AG08396 (cell line): ENCODE measurements around the gene VTI1A.

ENCODE experiments used
- DNase-seq: peaks from one replicate; pipeline ENCODE4 v3.0.0; 2012; ENCODE audit warnings: low spot score, mixed read lengths

Gene VTI1A

GRCh38 chr10:112679392-112679791, 232.4 kb downstream of the VTI1A start:
- no peak for DNase-seq

- no peak for DNase-seq
Observed at GRCh38 chr10:112680586-112680985, 233.6 kb downstream of the VTI1A start.

DNA sequence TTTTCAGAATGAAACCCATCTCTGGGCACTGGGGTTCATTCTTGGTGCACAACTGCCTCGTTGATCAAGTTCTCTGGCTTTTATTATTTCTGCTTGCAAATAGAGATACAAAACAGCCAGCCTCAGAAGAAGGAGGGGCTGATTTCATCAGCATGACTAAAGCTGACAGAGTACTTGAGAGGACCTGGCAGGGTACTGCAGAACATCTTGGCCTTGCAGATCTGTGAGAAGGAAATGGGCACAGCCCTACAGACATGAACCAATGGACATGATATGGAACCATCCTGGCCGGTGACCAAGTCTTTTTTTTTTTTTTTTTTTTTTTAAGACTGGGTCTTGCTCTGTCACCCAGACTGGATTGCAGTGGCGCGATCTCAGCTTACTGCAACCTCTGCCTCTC, 240.6 kb downstream of the VTI1A start:
- DNase-seq, result peak; percentile 23

DNA sequence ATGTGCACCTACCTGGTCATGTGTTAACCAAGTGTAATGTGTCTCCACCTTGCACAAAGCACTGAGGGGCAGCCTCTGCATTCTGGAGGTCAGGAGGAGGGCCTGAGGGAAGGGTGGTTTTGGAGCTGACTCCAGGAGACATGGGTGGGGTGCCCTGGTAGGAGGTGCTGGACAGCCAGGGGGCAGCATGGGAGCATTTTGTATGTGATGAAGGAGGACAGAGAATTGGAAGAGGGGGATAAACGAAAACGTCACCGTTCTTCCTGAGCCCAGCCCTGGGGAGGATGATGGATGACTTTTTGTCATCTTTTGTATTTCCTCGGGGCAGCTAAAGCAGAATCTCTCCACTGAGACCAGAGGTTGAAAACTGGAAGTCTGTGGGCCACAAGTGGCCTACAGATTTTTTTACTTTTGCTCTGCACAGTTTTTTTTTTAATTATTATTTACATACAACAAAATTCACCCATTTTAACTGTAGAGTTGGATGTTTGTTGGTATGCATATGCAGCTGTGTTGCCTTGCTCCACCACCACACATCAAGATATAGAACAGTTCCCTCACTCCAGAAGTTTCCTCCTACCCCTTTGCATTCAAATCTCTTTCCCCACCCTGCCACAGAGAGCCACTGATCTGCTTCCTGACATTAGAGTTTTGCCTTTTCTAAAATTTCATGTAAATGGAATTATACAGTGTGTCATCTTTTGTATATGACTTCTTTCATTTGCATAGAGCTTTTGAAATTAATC, 242.5 kb downstream of the VTI1A start:
- DNase-seq, result peak; percentile 20

- no peak for DNase-seq
Observed at GRCh38 chr10:112695539-112695938, 248.5 kb downstream of the VTI1A start.

GRCh38 chr10:112696592-112696991, 249.6 kb downstream of the VTI1A start:
- DNase-seq, result no peak

DNA sequence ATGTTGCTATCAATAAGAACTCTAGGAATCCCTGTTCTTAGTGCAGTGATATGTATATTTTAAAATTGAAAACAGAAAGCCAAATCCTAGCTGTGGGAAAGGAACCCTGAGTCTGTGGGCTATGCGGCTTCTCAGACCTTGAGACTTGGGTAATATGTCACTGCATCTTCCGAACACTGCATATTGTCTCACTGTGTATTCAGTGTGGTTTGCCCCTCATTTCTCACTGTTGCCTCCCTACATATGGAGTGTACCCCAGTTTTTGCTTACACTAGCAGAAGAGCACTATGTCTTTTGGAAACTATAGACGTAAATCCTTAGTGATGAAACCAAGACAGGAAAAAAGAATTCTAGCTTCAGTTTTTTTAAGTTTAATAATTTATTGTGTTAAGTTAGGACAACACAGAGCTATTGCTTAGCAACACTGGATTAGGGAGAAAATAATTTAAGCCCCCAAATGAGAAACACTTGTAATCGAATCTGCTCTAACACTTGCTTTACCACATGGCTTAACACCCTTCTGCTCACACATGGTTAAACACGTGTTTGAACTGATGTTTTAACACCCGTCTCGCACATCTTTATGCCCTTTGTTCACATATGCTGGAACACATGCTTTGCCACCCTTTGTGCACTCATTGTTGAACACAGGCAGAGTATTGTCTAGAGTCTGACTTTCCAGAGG, 251.3 kb downstream of the VTI1A start:
- no peak for DNase-seq

GRCh38 chr10:112698818-112699164, 251.8 kb downstream of the VTI1A start:
- DNase-seq, result no peak

GRCh38 chr10:112700215-112700671, 253.2 kb downstream of the VTI1A start:
- no peak for DNase-seq

GRCh38 chr10:112701211-112701877, 254.3 kb downstream of the VTI1A start:
- DNase-seq, result no peak

DNA sequence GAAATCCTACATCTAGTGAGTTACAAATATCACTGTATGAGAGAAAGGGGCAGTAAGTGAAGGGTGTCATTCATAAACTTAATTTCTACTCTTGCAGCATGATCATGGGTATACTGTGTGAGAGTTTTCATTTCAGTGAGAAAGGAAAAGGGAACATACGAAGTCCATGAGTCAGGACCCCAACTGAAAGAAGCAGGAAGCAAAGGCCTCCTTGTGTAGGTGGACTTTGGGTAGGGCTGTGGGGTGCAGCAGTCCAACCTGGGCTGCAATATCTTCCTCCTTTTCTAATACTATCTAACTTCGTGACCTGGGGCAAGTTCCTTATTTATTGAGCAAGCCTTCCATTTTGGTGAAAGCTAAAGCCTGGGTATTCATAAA, 254.9 kb downstream of the VTI1A start:
- DNase-seq, result no peak

DNA sequence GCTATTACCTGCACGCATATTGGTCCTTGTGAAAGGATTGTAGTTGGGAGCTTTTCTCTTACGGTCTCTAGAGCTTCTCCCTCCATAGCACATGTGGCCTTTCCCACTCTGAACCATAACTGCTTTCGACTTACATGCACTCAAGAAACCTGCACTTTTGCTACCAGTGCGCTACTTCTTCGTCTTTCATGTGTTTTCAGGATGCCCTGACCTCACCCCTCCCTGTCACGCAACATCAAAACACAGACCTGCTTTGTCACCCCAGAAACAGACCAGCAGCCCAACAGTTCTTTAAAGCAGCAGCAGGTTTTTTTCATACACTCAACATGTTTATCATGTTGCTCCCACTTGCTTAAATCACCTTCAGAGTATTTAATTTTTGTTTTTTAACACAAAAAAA, 259.6 kb downstream of the VTI1A start:
- no peak for DNase-seq

DNA sequence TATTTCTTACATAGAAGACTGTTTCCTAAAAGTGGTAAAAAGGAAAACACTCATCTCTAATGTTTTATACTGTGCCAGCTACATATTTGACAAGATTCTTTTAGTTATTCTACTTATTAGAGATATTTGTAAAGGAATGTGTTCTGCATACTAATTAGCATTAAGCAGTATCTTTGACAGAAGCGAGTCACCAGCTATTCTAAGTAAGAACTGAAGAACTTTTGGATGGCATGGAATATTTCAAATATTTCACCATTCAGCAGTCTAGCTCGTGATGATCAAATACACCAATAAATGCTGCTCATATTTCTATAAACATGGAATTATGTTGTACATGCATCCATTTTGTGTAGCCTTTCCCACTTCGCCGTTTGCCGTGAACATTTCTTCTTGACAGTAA, 261.4 kb downstream of the VTI1A start:
- no peak for DNase-seq

DNA sequence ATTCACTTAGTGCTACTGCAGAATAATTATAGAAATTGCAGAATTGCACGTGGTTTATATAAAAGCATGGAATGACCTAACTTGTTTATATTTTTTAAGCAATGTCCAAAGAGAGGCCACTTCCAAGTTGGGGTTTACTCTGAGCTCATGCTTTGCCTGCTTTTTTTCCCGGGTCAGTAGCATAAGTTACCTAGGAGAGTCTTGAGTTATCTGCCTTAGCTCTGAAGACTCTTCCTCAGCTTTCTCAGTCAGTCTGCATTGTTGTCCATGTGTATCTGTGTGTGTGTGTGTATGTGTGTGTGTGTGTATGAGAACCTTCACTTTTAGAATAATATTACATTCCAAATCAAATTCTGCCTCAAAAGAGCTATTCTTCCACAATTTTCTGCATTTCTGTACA, 263.5 kb downstream of the VTI1A start:
- no peak for DNase-seq

- DNase-seq, result peak; percentile 60
Observed at GRCh38 chr10:112711366-112711765, 264.4 kb downstream of the VTI1A start.

DNA sequence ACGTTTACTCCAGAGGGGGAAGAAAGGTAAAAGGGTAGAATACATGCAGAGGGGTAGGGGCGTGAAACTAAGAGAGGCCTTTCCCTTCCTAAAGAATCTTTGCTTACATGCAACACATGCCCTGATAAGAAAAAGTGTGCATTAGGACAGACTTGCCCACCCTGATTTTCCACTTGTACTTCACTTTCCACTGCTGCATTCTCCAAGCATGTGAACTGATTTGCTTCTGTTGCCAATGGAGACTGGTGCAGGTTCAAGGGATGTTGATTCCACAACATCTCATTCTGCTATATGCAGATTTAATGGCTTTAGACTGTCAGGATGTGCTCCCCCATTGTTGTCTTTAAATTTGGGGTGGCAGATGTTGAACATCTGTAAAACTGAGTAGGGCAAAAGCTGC, 265.5 kb downstream of the VTI1A start:
- no peak for DNase-seq

DNA sequence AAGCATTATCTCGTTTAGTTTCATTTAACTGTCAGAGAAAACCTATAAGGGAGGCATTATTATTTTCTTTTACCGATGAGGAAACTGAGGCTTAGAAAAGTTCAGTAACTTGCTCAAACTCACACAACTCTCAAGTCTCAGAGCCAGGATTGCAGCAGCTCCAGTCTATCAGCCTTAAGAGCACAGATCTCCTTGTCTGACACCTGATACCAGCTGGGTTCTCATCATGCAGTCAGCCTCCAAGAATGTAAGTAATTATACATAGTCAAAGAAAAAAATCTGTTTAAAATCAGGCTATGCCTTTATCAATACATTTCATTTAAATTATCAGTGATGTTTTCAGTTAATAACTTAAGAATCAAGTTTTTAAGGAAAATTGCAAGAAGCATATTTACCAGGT, 266.4 kb downstream of the VTI1A start:
- DNase-seq, result peak; percentile 20

GRCh38 chr10:112715581-112715980, 268.6 kb downstream of the VTI1A start:
- no peak for DNase-seq

DNA sequence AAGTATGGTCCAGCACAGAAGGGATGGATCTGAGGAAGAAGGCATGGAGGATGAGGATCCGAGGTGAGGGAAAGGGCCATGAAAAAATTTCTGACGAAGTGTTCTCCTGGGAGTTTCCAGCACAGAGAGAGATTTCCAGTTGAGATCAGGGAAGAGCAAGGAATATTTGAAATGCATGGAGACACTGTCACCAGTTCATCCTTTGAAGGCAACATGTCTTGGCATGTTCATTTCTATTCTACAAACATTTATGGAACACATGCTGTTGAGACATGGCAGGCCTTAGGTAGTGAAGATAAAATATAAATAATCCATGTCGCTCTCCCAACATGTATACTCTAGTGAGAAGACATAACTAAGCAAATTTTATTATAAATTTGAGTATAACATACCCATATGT, 269.1 kb downstream of the VTI1A start:
- no peak for DNase-seq

GRCh38 chr10:112716924-112717413, 270.0 kb downstream of the VTI1A start:
- DNase-seq, result peak; percentile 33

GRCh38 chr10:112720178-112720577, 273.2 kb downstream of the VTI1A start:
- no peak for DNase-seq

DNA sequence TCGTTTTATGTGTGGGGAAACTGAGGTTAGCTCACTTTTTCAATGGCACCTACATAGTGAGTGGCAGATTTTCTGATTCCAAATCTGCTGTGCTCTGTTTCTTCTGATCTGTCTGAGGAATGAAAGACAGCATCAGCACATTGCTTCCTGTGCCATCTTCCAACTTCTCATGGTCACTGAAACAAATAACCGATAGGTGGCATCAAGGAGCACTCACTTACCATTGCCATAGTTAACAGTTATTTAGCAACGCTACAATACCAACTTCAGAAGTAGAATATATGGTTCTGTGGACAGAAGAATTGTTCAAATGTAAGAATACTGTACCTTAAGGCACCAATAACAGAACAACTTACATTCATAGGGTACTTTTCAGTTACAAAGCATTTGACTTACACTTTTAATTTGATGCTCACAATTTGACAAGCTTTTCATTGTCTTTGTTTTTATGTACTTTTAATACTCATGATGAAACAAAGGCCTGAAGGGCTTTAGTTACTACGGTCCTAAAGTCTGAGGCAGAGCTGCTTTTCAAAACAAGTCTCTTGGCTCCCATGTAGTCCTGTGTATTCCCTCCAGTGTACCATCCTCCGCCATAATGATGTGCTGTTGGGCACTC, 274.2 kb downstream of the VTI1A start:
- peak; percentile 32 for DNase-seq

DNA sequence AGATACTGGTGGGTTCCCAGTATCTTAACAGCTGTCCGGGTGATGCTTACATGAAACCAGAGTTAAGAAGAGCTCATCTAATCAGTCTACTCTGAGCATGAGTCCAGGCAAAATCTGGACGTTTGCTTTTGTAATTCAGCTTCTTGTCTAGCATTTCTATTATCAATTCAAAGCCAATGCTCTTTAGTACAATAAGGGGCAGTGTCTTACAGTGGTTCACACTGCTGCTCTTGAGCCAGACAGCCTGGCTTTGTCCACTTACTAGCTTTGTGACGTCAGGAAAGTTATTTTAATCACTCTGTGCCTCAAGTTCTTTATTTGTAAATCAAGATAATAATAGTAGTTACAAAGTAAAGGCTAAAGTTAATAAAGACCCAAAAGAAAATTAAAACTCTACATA, 275.7 kb downstream of the VTI1A start:
- DNase-seq, result no peak
